Endometrium (tissue), 2 donors: Measurements from ENCODE around the gene PHLDB2.
A peak's percentile ranks its signal among the peaks of the same experiment; 100 is the strongest.

ENCODE experiments used
- FAIRE-seq: peaks from 2 replicates; lab custom pipeline; 2012; peaks lifted over from hg19 to GRCh38; lab: Jason Lieb, UNC
- donor health status: control.
- donor health status: control.

Gene PHLDB2

GRCh38 chr3:111926266-111926676 lies 67.2 kb downstream of the PHLDB2 start:
- FAIRE-seq: no peak

GRCh38 chr3:111928613-111929012 lies 69.5 kb downstream of the PHLDB2 start:
- FAIRE-seq: no peak

GRCh38 chr3:111929484-111929883 lies 70.4 kb downstream of the PHLDB2 start:
- FAIRE-seq: no peak

- no peak for FAIRE-seq
These were observed 73.9 kb downstream of the PHLDB2 start for GRCh38 chr3:111932946-111933345.

- FAIRE-seq: peak; percentile 4
These were observed 77.3 kb downstream of the PHLDB2 start for GRCh38 chr3:111936191-111936841.

GRCh38 chr3:111936967-111937366 lies 77.9 kb downstream of the PHLDB2 start:
- no peak for FAIRE-seq

- FAIRE-seq: no peak
These were observed 78.8 kb downstream of the PHLDB2 start for GRCh38 chr3:111937871-111938270.

- no peak for FAIRE-seq
These were observed 80.8 kb downstream of the PHLDB2 start for GRCh38 chr3:111939873-111940272.

GRCh38 chr3:111943533-111943932 lies 84.5 kb downstream of the PHLDB2 start:
- FAIRE-seq: peak; percentile 51

GRCh38 chr3:111944372-111944771 lies 85.3 kb downstream of the PHLDB2 start:
- FAIRE-seq: no peak

- FAIRE-seq: peak; percentile 97
These were observed 88.2 kb downstream of the PHLDB2 start for GRCh38 chr3:111947231-111947630.

- FAIRE-seq: no peak
These were observed 89.7 kb downstream of the PHLDB2 start for GRCh38 chr3:111948786-111949185.

GRCh38 chr3:111949712-111950111 lies 90.6 kb downstream of the PHLDB2 start:
- FAIRE-seq: no peak

GRCh38 chr3:111951032-111951431 lies 92.0 kb downstream of the PHLDB2 start:
- FAIRE-seq: no peak

GRCh38 chr3:111952086-111952485 lies 93.0 kb downstream of the PHLDB2 start:
- FAIRE-seq: no peak

GRCh38 chr3:111952866-111953450 lies 93.9 kb downstream of the PHLDB2 start:
- no peak for FAIRE-seq

- FAIRE-seq: no peak
These were observed 95.3 kb downstream of the PHLDB2 start for GRCh38 chr3:111954228-111954990.

GRCh38 chr3:111955876-111956275 lies 96.8 kb downstream of the PHLDB2 start:
- FAIRE-seq: no peak

GRCh38 chr3:111956449-111956848 lies 97.4 kb downstream of the PHLDB2 start:
- FAIRE-seq: no peak

GRCh38 chr3:111956995-111957734 lies 98.1 kb downstream of the PHLDB2 start:
- FAIRE-seq: no peak

GRCh38 chr3:111961461-111962164 lies 102.5 kb downstream of the PHLDB2 start:
- no peak for FAIRE-seq

GRCh38 chr3:111963424-111963823 lies 104.4 kb downstream of the PHLDB2 start:
- FAIRE-seq: no peak
